ENCODE results near the gene CTSK. TPM values are rescaled to one million over a fixed set of nuclear protein-coding genes. Genes with fewer than 3 reads are reported as not detected.

The CTSK gene
- total and polyA plus RNA-seq, 2 of the 4 experiments (the other 2 are of a cell fraction) = 7.7 to 15.1 TPM

DNA sequence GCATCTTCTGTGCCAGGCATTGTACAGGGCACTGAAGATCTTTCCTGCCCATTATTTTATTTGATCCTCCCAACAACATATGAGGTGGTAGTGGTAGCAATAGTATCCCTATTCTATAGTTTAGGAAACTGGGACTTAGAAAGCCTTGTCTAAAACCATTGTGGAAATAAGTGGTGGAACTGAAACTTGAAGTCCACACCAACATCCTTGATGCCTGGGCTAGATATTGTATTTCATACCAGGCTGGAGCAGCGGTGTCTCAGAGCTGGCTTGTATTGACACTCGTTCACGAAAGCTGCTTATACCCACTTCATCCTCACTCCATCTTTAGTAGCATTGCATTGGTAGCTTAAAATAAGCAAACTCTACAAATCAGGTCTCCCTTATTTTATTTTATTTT lies 32.8 kb downstream of the CTSK start:
- Histone ChIP-seq H3K4me1 (ENCODE audit: control insufficient read depth, insufficient read depth, low read length) (peaks cover 2% of the 10 kb centered on the region; the same call in 1 of the 2 replicates), H3K18ac (ENCODE audit: low read depth, low read length) (no peak overlapping the region), H2AK9ac (replicated peaks; ENCODE audit: low read depth, low read length, poor library complexity) (no peak overlapping the region), H4K8ac (ENCODE audit: low read depth in 2 of 2, low read length in 2 of 2) (no peak overlapping the region), H3K4me2 (ENCODE audit: low read depth, low read length) (no peak overlapping the region), H4K91ac (ENCODE audit: insufficient read depth, low read depth, low read length) (no peak overlapping the region), H3K27ac (ENCODE audit: insufficient read depth, low read length) (no peak overlapping the region), H2AFZ (replicated peaks; ENCODE audit: low read length, poor library complexity) (no peak overlapping the region), H3K79me1 (ENCODE audit: low read depth in 1 of 2, low read length in 2 of 2) (no peaks in the 10 kb centered on the region), H3K9me3 (ENCODE audit: control insufficient read depth, insufficient read depth, low read length) (no peaks in the 10 kb centered on the region), H2BK15ac (ENCODE audit: low read depth, low read length) (no peak overlapping the region), H2BK20ac (ENCODE audit: low read depth, low read length) (no peak overlapping the region), H3K4me3 (ENCODE audit: insufficient read depth, low read depth, low read length) (no peak overlapping the region), H3K23ac (ENCODE audit: low read depth, low read length) (no peak overlapping the region), H3K9me1 (ENCODE audit: insufficient read depth, low read length) (no peaks in the 10 kb centered on the region), H2BK120ac (ENCODE audit: low read depth, low read length) (no peak overlapping the region), H3K4ac (ENCODE audit: low read depth, low read length) (no peak overlapping the region), H4K5ac (ENCODE audit: low read depth, low read length) (no peak overlapping the region), H3K9ac (ENCODE audit: low read depth, low read length) (no peak overlapping the region), H3K36me3 (ENCODE audit: control insufficient read depth, insufficient read depth, low read length) (no peaks in the 10 kb centered on the region), H3K14ac (replicated peaks; ENCODE audit: low read depth, low read length) (no peak overlapping the region), H3K56ac (ENCODE audit: extremely low read depth, insufficient read depth, low read length) (no peak overlapping the region), H2BK5ac (ENCODE audit: low read depth, low read length, poor library complexity, severe bottlenecking) (no peak overlapping the region), H2AK5ac (ENCODE audit: low read depth, low read length) (no peak overlapping the region), H3K27me3 (ENCODE audit: control insufficient read depth, insufficient read depth, low read length) (no peaks in the 10 kb centered on the region), H4K20me1 (ENCODE audit: insufficient read depth, low read length) (no peaks in the 10 kb centered on the region)
- CTCF ChIA-PET = no interaction called here
- DNase-seq (no peak), ATAC-seq (ENCODE audit: low read depth) (no peak)
- no TSS peak for BruUV-seq (replicated peaks)
- intact Hi-C loops (cut with micrococcal nuclease) (no loop called here), dilution Hi-C loops (cut with HindIII; ENCODE audit: low sequenced_read_pairs, unreplicated experiment) (no loop called here), in situ Hi-C loops (cut with MboI; ENCODE audit: low sequenced_read_pairs) (no loop called here)
- POLR2A ChIA-PET (ENCODE audit: unreplicated experiment) = no interaction called here
- TF ChIP-seq CHD1 (IDR thresholded peaks at IDR 0.05; ENCODE audit: low read depth, low read length) (no peak), RAD21 (IDR thresholded peaks at IDR 0.05; ENCODE audit: low read length) (no peak), MXI1 (IDR thresholded peaks at IDR 0.05; ENCODE audit: borderline replicate concordance, low read depth, low read length) (no peak), MAZ (IDR thresholded peaks at IDR 0.05; ENCODE audit: borderline replicate concordance, low read depth, low read length) (no peak), RFX5 (IDR thresholded peaks at IDR 0.05; ENCODE audit: low read depth, low read length) (no peak), BHLHE40 (IDR thresholded peaks at IDR 0.05; ENCODE audit: low read depth, low read length) (no peak), CEBPB (IDR thresholded peaks at IDR 0.05; ENCODE audit: low read depth, low read length) (no peak), NFE2L2 (IDR thresholded peaks at IDR 0.05; ENCODE audit: low read depth, low read length) (no peak), RCOR1 (IDR thresholded peaks at IDR 0.05; ENCODE audit: insufficient replicate concordance, low read length) (no peak), POLR2A (IDR thresholded peaks at IDR 0.05; ENCODE audit: low read depth, low read length) (no peak)
- TF ChIP-seq, protein P1, sequence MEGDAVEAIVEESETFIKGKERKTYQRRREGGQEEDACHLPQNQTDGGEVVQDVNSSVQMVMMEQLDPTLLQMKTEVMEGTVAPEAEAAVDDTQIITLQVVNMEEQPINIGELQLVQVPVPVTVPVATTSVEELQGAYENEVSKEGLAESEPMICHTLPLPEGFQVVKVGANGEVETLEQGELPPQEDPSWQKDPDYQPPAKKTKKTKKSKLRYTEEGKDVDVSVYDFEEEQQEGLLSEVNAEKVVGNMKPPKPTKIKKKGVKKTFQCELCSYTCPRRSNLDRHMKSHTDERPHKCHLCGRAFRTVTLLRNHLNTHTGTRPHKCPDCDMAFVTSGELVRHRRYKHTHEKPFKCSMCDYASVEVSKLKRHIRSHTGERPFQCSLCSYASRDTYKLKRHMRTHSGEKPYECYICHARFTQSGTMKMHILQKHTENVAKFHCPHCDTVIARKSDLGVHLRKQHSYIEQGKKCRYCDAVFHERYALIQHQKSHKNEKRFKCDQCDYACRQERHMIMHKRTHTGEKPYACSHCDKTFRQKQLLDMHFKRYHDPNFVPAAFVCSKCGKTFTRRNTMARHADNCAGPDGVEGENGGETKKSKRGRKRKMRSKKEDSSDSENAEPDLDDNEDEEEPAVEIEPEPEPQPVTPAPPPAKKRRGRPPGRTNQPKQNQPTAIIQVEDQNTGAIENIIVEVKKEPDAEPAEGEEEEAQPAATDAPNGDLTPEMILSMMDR (conservative IDR thresholded peaks at IDR 0.05; ENCODE audit: low read depth, low read length) = no peak
- WGBS, 2 experiments (ENCODE audit: extremely low coverage in 2 of 2, insufficient read length in 1 of 2) = no CpG with 5 or more reads among the region's 3 CpGs

Data from IMR-90 (cell line).